ENCODE data around the gene KLHL24.
"Not testable (repeated sequence)": the region's sequence is repeated elsewhere in the genome, so short reads cannot be mapped to it uniquely, and the experiment has no call there.

The KLHL24 gene

GRCh38 chr3:183701744-183702143 lies 66.3 kb downstream of the KLHL24 start:
- peaks cover 12 to 24% (median 16%) of the 10 kb centered on the region in 4 experiments for H3K4me1 ChIP-seq (ENCODE audit: control extremely low read depth in 1 of 4, control insufficient read depth in 4 of 4, insufficient read depth in 4 of 4, low read length in 3 of 4)
- peaks cover 0 to 9% (median 8%) of the 10 kb centered on the region in 4 experiments for H3K36me3 ChIP-seq (ENCODE audit: control insufficient read depth in 4 of 4, insufficient read depth in 4 of 4, low read length in 3 of 4)
- ChIA-PET CTCF (interaction anchor here (1.8 kb wide), 1 partner anchor 14 kb away, joined by 5 read pairs; no protein-coding TSS in a partner anchor), POLR2A (no interaction called here)
- H3K4me3 ChIP-seq (ENCODE audit: control insufficient read depth in 1 of 7, extremely low read depth in 1 of 7, insufficient read depth in 4 of 7, low read depth in 2 of 7, low read length in 6 of 7), result no peak overlapping the region
- H3K27me3 ChIP-seq (replicated peaks in 2 of 5; ENCODE audit: control insufficient read depth in 4 of 5, insufficient read depth in 5 of 5, low read length in 4 of 5), result no peaks in the 10 kb centered on the region
- DNase-seq, result no peak
- H3K27ac ChIP-seq (ENCODE audit: insufficient read depth in 1 of 2, low read depth in 1 of 2, low read length in 2 of 2, poor library complexity in 1 of 2, severe bottlenecking in 2 of 2), result no peak overlapping the region
- 95% methylated on average over 5 of the region's 5 CpGs for WGBS (ENCODE audit: insufficient coverage)
- H3K9me3 ChIP-seq (ENCODE audit: control extremely low read depth in 1 of 5, control insufficient read depth in 4 of 5, insufficient read depth in 2 of 5, low read depth in 1 of 5, low read length in 4 of 5), result no peaks in the 10 kb centered on the region

- not testable (repeated sequence) for H3K4me3 ChIP-seq (ENCODE audit: control insufficient read depth in 1 of 7, extremely low read depth in 1 of 7, insufficient read depth in 4 of 7, low read depth in 2 of 7, low read length in 6 of 7); H3K9me3 ChIP-seq (ENCODE audit: control extremely low read depth in 1 of 5, control insufficient read depth in 4 of 5, insufficient read depth in 2 of 5, low read depth in 1 of 5, low read length in 4 of 5); DNase-seq; H3K36me3 ChIP-seq (ENCODE audit: control insufficient read depth in 4 of 4, insufficient read depth in 4 of 4, low read length in 3 of 4); H3K27me3 ChIP-seq (replicated peaks in 2 of 5; ENCODE audit: control insufficient read depth in 4 of 5, insufficient read depth in 5 of 5, low read length in 4 of 5); H3K27ac ChIP-seq (ENCODE audit: insufficient read depth in 1 of 2, low read depth in 1 of 2, low read length in 2 of 2, poor library complexity in 1 of 2, severe bottlenecking in 2 of 2)
- peaks cover 8 to 18% (median 14%) of the 10 kb centered on the region in 4 experiments for H3K4me1 ChIP-seq (ENCODE audit: control extremely low read depth in 1 of 4, control insufficient read depth in 4 of 4, insufficient read depth in 4 of 4, low read length in 3 of 4)
- 96% methylated on average over 4 of the region's 6 CpGs for WGBS (ENCODE audit: insufficient coverage)
- ChIA-PET CTCF (interaction anchor here (1.2 to 1.6 kb wide), 2 partner anchors 13 to 15 kb away, joined by 4 read pairs; no protein-coding TSS in a partner anchor), POLR2A (interaction anchor here (0.6 kb wide), 1 partner anchor 15 kb away, joined by 4 read pairs; no protein-coding TSS in a partner anchor)
These were observed 68.5 kb downstream of the KLHL24 start for GRCh38 chr3:183703892-183704291.

GRCh38 chr3:183710231-183710630 lies 74.8 kb downstream of the KLHL24 start:
- Histone ChIP-seq H3K4me1 (ENCODE audit: control extremely low read depth in 1 of 4, control insufficient read depth in 4 of 4, insufficient read depth in 4 of 4, low read length in 3 of 4) (no peaks in the 10 kb centered on the region), H3K27me3 (replicated peaks in 2 of 5; ENCODE audit: control insufficient read depth in 4 of 5, insufficient read depth in 5 of 5, low read length in 4 of 5) (no peaks in the 10 kb centered on the region), H3K4me3 (ENCODE audit: control insufficient read depth in 1 of 7, extremely low read depth in 1 of 7, insufficient read depth in 4 of 7, low read depth in 2 of 7, low read length in 6 of 7) (no peak overlapping the region), H3K36me3 (ENCODE audit: control insufficient read depth in 4 of 4, insufficient read depth in 4 of 4, low read length in 3 of 4) (peaks cover 0 to 2% (median 0%) of the 10 kb centered on the region in 4 experiments), H3K27ac (ENCODE audit: insufficient read depth in 1 of 2, low read depth in 1 of 2, low read length in 2 of 2, poor library complexity in 1 of 2, severe bottlenecking in 2 of 2) (no peak overlapping the region), H3K9me3 (ENCODE audit: control extremely low read depth in 1 of 5, control insufficient read depth in 4 of 5, insufficient read depth in 2 of 5, low read depth in 1 of 5, low read length in 4 of 5) (no peaks in the 10 kb centered on the region)
- POLR2A ChIA-PET, result no interaction called here
- CTCF ChIA-PET, result interaction anchor here (1.0 to 1.4 kb wide), 3 partner anchors 13 to 119 kb away, joined by 3 read pairs; partner anchors contain the start of gene YEATS2
- DNase-seq, result no peak

- CTCF ChIA-PET, result interaction anchor here (0.6 to 0.7 kb wide), 2 partner anchors 81 to 152 kb away, joined by 3 to 5 read pairs; no protein-coding TSS in a partner anchor
These were observed 76.1 kb downstream of the KLHL24 start for GRCh38 chr3:183711516-183711915.

GRCh38 chr3:183714622-183715021 lies 79.2 kb downstream of the KLHL24 start:
- POLR2A ChIA-PET, result no interaction called here
- H3K4me1 ChIP-seq (ENCODE audit: control extremely low read depth in 1 of 4, control insufficient read depth in 4 of 4, insufficient read depth in 4 of 4, low read length in 3 of 4), result no peaks in the 10 kb centered on the region
- CTCF ChIA-PET, result interaction anchor here (1.3 kb wide), 1 partner anchor 8 kb away, joined by 5 read pairs; no protein-coding TSS in a partner anchor

More at GRCh38 chr3:183711516-183711915, 76.1 kb downstream of the KLHL24 start:
- no peaks in the 10 kb centered on the region for H3K4me1 ChIP-seq (ENCODE audit: control extremely low read depth in 1 of 4, control insufficient read depth in 4 of 4, insufficient read depth in 4 of 4, low read length in 3 of 4)
- no peak for DNase-seq
- H3K9me3 ChIP-seq (ENCODE audit: control extremely low read depth in 1 of 5, control insufficient read depth in 4 of 5, insufficient read depth in 2 of 5, low read depth in 1 of 5, low read length in 4 of 5), result no peaks in the 10 kb centered on the region
- peaks cover 0 to 11% (median 3%) of the 10 kb centered on the region in 4 experiments for H3K36me3 ChIP-seq (ENCODE audit: control insufficient read depth in 4 of 4, insufficient read depth in 4 of 4, low read length in 3 of 4)
- POLR2A ChIA-PET, result interaction anchor here (0.7 kb wide), 1 partner anchor 226 kb away, joined by 8 read pairs; no protein-coding TSS in a partner anchor
- H3K4me3 ChIP-seq (ENCODE audit: control insufficient read depth in 1 of 7, extremely low read depth in 1 of 7, insufficient read depth in 4 of 7, low read depth in 2 of 7, low read length in 6 of 7), result no peak overlapping the region
- H3K27me3 ChIP-seq (replicated peaks in 2 of 5; ENCODE audit: control insufficient read depth in 4 of 5, insufficient read depth in 5 of 5, low read length in 4 of 5), result no peaks in the 10 kb centered on the region
- no CpG with 5 or more reads among the region's 3 CpGs for WGBS (ENCODE audit: insufficient coverage)
- H3K27ac ChIP-seq (ENCODE audit: insufficient read depth in 1 of 2, low read depth in 1 of 2, low read length in 2 of 2, poor library complexity in 1 of 2, severe bottlenecking in 2 of 2), result no peak overlapping the region

GRCh38 chr3:183718012-183718411 lies 82.6 kb downstream of the KLHL24 start:
- Histone ChIP-seq H3K27ac (ENCODE audit: insufficient read depth in 1 of 2, low read depth in 1 of 2, low read length in 2 of 2, poor library complexity in 1 of 2, severe bottlenecking in 2 of 2) (no peak overlapping the region), H3K4me3 (ENCODE audit: control insufficient read depth in 1 of 7, extremely low read depth in 1 of 7, insufficient read depth in 4 of 7, low read depth in 2 of 7, low read length in 6 of 7) (no peak overlapping the region), H3K4me1 (ENCODE audit: control extremely low read depth in 1 of 4, control insufficient read depth in 4 of 4, insufficient read depth in 4 of 4, low read length in 3 of 4) (no peaks in the 10 kb centered on the region), H3K36me3 (ENCODE audit: control insufficient read depth in 4 of 4, insufficient read depth in 4 of 4, low read length in 3 of 4) (peaks cover 14 to 62% (median 39%) of the 10 kb centered on the region in 4 experiments), H3K27me3 (replicated peaks in 2 of 5; ENCODE audit: control insufficient read depth in 4 of 5, insufficient read depth in 5 of 5, low read length in 4 of 5) (no peaks in the 10 kb centered on the region), H3K9me3 (ENCODE audit: control extremely low read depth in 1 of 5, control insufficient read depth in 4 of 5, insufficient read depth in 2 of 5, low read depth in 1 of 5, low read length in 4 of 5) (no peaks in the 10 kb centered on the region)
- WGBS (ENCODE audit: insufficient coverage), result 83% methylated on average over 1 of the region's 3 CpGs
- DNase-seq, result no peak
- ChIA-PET CTCF (interaction anchor here (1.2 kb wide), 1 partner anchor 17 kb away, joined by 3 read pairs; no protein-coding TSS in a partner anchor), POLR2A (no interaction called here)

More at GRCh38 chr3:183714622-183715021, 79.2 kb downstream of the KLHL24 start:
- H3K4me3 ChIP-seq (ENCODE audit: control insufficient read depth in 1 of 7, extremely low read depth in 1 of 7, insufficient read depth in 4 of 7, low read depth in 2 of 7, low read length in 6 of 7), result no peak overlapping the region
- H3K27me3 ChIP-seq (replicated peaks in 2 of 5; ENCODE audit: control insufficient read depth in 4 of 5, insufficient read depth in 5 of 5, low read length in 4 of 5), result no peaks in the 10 kb centered on the region
- H3K36me3 ChIP-seq (ENCODE audit: control insufficient read depth in 4 of 4, insufficient read depth in 4 of 4, low read length in 3 of 4), result peaks cover 4 to 32% (median 19%) of the 10 kb centered on the region in 4 experiments
- DNase-seq, result no peak
- H3K27ac ChIP-seq (ENCODE audit: insufficient read depth in 1 of 2, low read depth in 1 of 2, low read length in 2 of 2, poor library complexity in 1 of 2, severe bottlenecking in 2 of 2), result no peak overlapping the region
- H3K9me3 ChIP-seq (ENCODE audit: control extremely low read depth in 1 of 5, control insufficient read depth in 4 of 5, insufficient read depth in 2 of 5, low read depth in 1 of 5, low read length in 4 of 5), result no peaks in the 10 kb centered on the region

GRCh38 chr3:183725387-183725786 lies 90.0 kb downstream of the KLHL24 start:
- 100% methylated on average over 1 of the region's 6 CpGs for WGBS (ENCODE audit: insufficient coverage)
- no peaks in the 10 kb centered on the region for H3K4me1 ChIP-seq (ENCODE audit: control extremely low read depth in 1 of 4, control insufficient read depth in 4 of 4, insufficient read depth in 4 of 4, low read length in 3 of 4)
- H3K27me3 ChIP-seq (replicated peaks in 2 of 5; ENCODE audit: control insufficient read depth in 4 of 5, insufficient read depth in 5 of 5, low read length in 4 of 5), result no peaks in the 10 kb centered on the region
- ChIA-PET POLR2A (no interaction called here), CTCF (no interaction called here)
- H3K27ac ChIP-seq (ENCODE audit: insufficient read depth in 1 of 2, low read depth in 1 of 2, low read length in 2 of 2, poor library complexity in 1 of 2, severe bottlenecking in 2 of 2), result no peak overlapping the region
- peaks cover 21 to 77% (median 52%) of the 10 kb centered on the region in 4 experiments for H3K36me3 ChIP-seq (ENCODE audit: control insufficient read depth in 4 of 4, insufficient read depth in 4 of 4, low read length in 3 of 4)
- no peak for DNase-seq
- H3K9me3 ChIP-seq (ENCODE audit: control extremely low read depth in 1 of 5, control insufficient read depth in 4 of 5, insufficient read depth in 2 of 5, low read depth in 1 of 5, low read length in 4 of 5), result no peaks in the 10 kb centered on the region
- no peak overlapping the region for H3K4me3 ChIP-seq (ENCODE audit: control insufficient read depth in 1 of 7, extremely low read depth in 1 of 7, insufficient read depth in 4 of 7, low read depth in 2 of 7, low read length in 6 of 7)

Measured in common myeloid progenitor, CD34-positive (primary cell).